Right renal pelvis (tissue), 4 donors: ENCODE results near the gene CRYGC. TPM values are rescaled to one million over a fixed set of nuclear protein-coding genes. Genes with fewer than 3 reads are reported as not detected.

Source experiments
- DNase-seq, 4 donors: peaks; one replicate each; pipeline ENCODE4 v3.0.0-alpha.2; 2013; ENCODE audit warnings: low read depth in 4 of 4, low spot score in 3 of 4, missing footprints in 1 of 4
- polyA plus RNA-seq, 4 donors: library from polyadenylated mRNA; unstranded; fragments of 120-200 nt; gene quantifications; one replicate each; pipeline ENCODE4 v1.2.1, GENCODE V29; 2013; ENCODE audit not compliant: insufficient read length in 4 of 4

CRYGC gene, protein sequence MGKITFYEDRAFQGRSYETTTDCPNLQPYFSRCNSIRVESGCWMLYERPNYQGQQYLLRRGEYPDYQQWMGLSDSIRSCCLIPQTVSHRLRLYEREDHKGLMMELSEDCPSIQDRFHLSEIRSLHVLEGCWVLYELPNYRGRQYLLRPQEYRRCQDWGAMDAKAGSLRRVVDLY
- not detected for polyA plus RNA-seq

DNA sequence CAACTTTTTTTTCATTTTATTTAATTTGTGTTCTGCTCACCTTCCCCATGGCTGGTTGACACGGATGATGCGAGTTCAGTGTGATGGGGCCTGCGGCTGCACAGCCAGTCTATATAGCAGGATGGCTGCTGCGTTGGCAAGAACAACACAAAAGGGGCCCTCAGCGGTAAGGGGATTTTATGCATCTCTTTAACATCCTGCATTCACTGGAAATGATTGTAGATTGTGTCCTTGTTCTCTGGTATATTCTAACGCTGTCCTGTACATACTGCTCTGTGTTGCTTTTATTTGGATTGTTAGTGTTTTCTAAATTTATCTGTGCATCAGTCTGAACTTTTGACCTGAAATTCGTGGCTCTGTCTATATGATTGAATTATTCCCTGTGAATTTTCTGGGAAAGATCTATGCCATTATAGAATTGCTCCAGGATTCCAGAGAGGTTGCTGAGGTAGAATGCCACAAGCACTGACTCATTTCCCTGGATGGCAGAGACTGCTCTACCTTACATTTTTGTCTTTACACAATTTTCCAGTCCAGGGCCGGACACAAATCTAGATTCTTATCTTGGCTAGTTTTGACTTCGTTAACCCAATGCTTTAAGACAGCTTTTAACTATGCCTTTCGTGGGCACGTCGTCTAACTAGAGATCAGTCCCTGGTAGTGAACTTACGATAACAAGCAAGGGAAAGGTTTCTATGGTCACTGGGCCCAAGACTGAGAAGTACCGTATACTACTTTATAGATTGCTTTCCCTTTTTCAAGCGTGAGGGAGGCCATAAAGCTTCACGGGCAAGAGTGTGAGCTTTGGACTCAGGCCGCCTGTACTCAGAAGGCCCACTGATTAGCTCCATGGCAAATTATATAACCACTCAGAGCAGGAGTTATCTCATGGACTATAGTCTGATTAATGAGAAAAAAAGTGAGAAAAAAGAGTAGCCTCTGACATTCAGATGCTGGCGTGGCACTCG, at the start of gene CRYGC:
TSS of gene CRYGC (minus strand) at position 85 of the 968 bp plus-strand sequence. CDS start at position 49, 36 bp downstream.
- no peak for DNase-seq

DNA sequence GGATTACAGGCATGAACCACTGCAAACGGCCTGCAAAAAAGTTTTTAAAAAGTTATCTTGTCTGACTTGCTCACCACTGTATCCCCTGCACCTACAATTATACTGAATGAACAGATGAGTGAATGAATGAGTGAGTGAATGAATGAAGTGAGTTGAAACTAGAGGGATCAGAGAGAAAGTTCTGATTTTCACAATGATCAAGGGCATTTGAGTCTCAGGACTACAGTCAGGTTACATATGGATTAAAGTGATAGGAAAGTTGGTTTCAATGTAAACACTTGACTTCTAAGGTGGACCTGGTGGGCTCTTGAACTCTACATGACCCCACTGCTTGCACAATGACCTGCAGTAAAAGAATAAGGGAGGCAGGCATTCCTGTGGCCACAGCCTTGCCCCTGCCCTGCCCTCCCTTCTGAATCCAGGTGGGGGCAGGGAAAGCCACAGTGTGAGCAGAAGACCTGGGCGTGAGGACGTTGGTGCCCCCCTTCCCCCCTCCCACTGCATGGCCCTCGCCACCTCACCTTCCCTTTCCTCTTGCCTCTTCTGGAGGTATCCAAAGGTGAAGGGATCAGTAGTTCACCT, 49.5 kb upstream of the CRYGC start:
- no peak for DNase-seq

DNA sequence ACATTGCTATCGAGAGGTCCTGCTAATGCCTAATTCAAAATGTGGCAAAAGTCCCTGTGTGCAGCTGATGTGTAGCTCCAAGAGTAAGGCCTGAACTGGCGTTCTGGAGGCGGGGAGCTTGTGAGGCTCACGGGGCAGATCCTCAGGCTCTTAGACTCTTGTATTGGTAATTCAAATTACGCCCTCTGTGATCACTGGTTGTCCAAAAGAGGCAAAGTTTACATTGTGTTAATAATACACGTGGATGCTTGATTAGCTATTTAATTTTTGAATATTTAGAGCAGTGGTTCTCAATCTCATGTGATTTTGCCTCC, 46.2 kb upstream of the CRYGC start:
- DNase-seq: no peak

- DNase-seq: peak; percentile 66 to 72 (median 67)
Measured at GRCh38 chr2:208175069-208175839, 45.6 kb upstream of the CRYGC start.

- no peak for DNase-seq
Measured at GRCh38 chr2:208174144-208174543, 44.5 kb upstream of the CRYGC start.

DNA sequence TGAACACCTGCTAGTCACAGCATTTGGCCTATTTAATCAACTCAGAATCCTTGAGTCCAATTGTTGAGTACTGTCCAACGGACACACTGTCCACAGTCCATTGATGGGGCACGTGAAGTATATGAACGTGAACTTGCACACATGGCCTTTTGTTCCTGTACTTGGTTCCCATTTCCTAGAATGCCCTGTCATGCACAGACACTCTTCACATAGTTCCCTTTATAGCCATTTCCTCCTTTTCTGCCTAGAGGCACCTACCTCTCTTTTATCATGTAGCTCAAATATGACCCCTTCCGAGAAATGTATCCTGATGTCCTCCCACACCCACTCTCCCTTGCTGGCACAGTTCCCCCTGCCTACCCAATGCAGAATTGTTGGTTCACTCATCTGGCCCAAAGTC, 42.5 kb upstream of the CRYGC start:
- DNase-seq: no peak

GRCh38 chr2:208164951-208165755, 35.5 kb upstream of the CRYGC start:
- DNase-seq: no peak

GRCh38 chr2:208163489-208163888, 33.9 kb upstream of the CRYGC start, which contains the start of gene CRYGA:
Gene CRYGA, minus strand, starts transcription at chr2:208163589. Its CDS starts 33 bp downstream, at chr2:208163556.
- DNase-seq: no peak

DNA sequence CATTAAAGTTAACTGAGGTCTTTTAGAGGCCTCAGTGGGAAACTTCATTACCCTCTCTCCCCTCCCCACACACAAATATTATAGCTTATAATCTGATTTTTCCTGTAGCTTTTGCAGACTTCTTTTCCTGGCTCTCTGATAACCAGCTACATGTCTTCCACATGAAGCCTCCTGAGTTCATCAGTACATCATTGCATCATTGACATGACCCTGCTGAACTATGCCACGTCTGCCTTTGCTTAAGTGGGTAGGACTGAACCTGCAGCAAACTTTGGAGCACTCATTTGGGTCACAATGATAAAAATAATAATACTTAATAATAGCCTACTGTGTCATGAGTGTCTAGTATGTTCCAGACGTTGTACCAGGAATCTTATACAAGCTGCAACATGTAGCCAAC, 26.8 kb upstream of the CRYGC start:
- no peak for DNase-seq

- DNase-seq: no peak
Measured at GRCh38 chr2:208153156-208153555, 23.5 kb upstream of the CRYGC start.

- no peak for DNase-seq
Measured at GRCh38 chr2:208150956-208151355, 21.3 kb upstream of the CRYGC start.

- DNase-seq: no peak
Measured at GRCh38 chr2:208150094-208150493, 20.5 kb upstream of the CRYGC start.

GRCh38 chr2:208148803-208149202, 19.2 kb upstream of the CRYGC start:
- no peak for DNase-seq

DNA sequence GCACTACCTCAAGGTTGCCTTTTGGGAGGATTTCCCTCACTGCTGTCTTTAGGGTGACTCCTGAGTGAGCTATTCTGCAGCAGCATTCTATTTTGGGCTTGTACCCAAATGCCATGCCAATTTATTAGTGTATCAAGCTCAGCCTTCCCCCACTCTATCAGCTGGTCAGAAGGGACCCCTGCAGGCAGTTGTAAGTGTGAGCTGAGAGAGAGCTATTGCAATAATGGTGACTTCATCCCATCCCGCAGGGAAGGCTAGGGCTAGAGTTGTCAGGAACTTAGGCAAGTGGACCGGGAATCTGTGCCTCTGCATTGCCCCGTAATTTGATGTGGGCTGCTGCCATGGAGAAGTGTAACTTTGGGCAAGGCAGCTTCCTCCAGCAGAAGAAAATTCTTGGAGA, 18.1 kb upstream of the CRYGC start:
- DNase-seq: no peak

- no peak for DNase-seq
Measured at GRCh38 chr2:208147008-208147407, 17.4 kb upstream of the CRYGC start.

DNA sequence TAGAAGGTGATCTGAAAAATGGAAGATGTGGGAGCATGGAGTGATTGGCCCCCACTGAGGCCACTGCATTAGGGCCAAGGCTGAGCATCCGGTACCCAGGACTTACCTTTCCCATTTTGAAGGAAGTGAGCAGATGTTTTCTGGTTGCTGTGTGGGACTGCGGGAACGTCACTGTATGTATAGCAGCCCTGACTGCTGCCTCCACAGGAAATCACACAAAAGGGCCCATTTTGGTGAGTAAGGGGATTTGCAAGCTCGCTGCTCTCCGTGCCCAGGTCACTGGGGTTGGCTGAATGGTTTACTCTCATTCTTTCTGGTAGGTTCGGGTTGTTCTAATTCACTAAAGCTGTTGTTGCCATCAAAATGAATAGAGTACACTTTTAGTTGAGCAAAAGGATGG, 16.4 kb upstream of the CRYGC start, which contains the start of gene CRYGB:
TSS of gene CRYGB (minus strand) at position 153 of the 400 bp plus-strand sequence. CDS start at position 115, 38 bp downstream.
- no peak for DNase-seq

GRCh38 chr2:208142925-208143799, 13.5 kb upstream of the CRYGC start:
- no peak for DNase-seq

DNA sequence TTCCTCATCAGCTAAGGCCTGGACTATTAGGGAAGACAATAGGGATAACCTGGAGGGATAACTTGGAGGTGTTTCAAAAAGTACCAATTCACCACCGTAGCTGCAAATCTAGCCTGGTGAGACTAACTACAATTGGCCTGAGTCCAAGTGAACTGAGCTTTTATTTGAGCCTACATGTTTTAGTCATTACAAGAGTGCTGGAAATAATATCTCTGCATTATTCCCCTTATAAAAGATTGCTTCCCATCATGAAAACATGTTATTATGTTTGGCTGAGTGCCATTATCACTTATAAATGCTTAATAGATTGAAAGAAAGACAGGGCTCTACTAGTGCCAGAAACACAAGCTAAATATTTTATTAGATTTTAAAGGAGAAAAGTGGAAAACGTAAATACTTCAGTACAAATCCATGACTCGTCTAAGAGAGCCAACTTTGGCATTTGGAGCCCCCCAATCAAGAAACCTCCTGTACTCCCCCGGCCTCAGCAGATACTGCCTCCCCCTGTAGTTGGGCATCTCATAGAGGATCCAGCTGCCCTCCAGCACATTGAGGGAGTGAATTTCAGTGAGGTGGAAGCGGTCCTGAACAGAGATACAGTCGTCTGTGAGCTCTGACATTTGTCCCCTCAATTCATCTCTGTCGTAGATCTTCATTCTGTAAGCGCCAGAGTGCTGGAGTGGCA, 12.8 kb upstream of the CRYGC start:
- DNase-seq: no peak
